IMR-90 (cell line): ENCODE measurements around the gene MGAT4A. TPM values are rescaled to one million over a fixed set of nuclear protein-coding genes. Genes with fewer than 3 reads are reported as not detected.

Experiments used
- ATAC-seq: fragments of 200-7000 bp; cut with Tn5 transposase; 2 replicates; pipeline ENCODE4 v1.9.1; 2020; ENCODE audit warnings: low read depth, mild to moderate bottlenecking, moderate library complexity
- BruUV-seq: library from RNA; stranded (reverse); fragments of 400-500 nt; replicated peaks from 2 replicates; lab custom pipeline; 2021; lab: Mats Ljungman, UMichigan
- CTCF ChIA-PET: fragments of 300-600 bp; formaldehyde crosslinking; extraction: SDS; loops from one replicate; lab custom pipeline; 2021; ENCODE audit warnings: antibody characterized with exemption; lab: Yijun Ruan, JAX
- POLR2A ChIA-PET: fragments of 300-600 bp; sonication (Branson Sonifier 250); formaldehyde crosslinking; loops from one replicate; lab custom pipeline; 2022; ENCODE audit warnings: antibody characterized with exemption; ENCODE audit not compliant: unreplicated experiment; lab: Charles Lee
- DNase-seq: peaks from one replicate; pipeline ENCODE4 v3.0.0; 2013
- H2AFZ ChIP-seq: replicated peaks from 2 replicates; pipeline ENCODE3; 2013; ENCODE audit warnings: low read length, mild to moderate bottlenecking; ENCODE audit not compliant: poor library complexity
- H2AK5ac ChIP-seq: 2 replicates; pipeline ENCODE4 v1.6.1; 2013; ENCODE audit warnings: low read depth, low read length, inconsistent platforms
- H2AK9ac ChIP-seq: replicated peaks from 2 replicates; pipeline ENCODE3; 2013; ENCODE audit warnings: mild to moderate bottlenecking, low read depth, low read length, moderate library complexity; ENCODE audit not compliant: poor library complexity
- H2BK120ac ChIP-seq: 2 replicates; pipeline ENCODE4 v1.6.1; 2013; ENCODE audit warnings: low read depth, low read length, inconsistent platforms
- H2BK15ac ChIP-seq: 3 replicates; pipeline ENCODE4 v1.6.1; 2013; ENCODE audit warnings: low read depth, low read length, inconsistent platforms
- H2BK20ac ChIP-seq: 2 replicates; pipeline ENCODE4 v1.6.1; 2013; ENCODE audit warnings: low read depth, mild to moderate bottlenecking, inconsistent platforms, low read length, moderate library complexity
- H2BK5ac ChIP-seq: 2 replicates; pipeline ENCODE4 v1.6.1; 2013; ENCODE audit warnings: mild to moderate bottlenecking, low read depth, low read length, inconsistent platforms; ENCODE audit not compliant: poor library complexity, severe bottlenecking
- H3K14ac ChIP-seq: replicated peaks from 2 replicates; pipeline ENCODE4 v1.6.1; 2013; ENCODE audit warnings: low read depth, low read length, inconsistent platforms
- H3K18ac ChIP-seq: 2 replicates; pipeline ENCODE4 v1.6.1; 2013; ENCODE audit warnings: low read depth, low read length, control low read depth
- H3K23ac ChIP-seq: 2 replicates; pipeline ENCODE4 v1.6.1; 2013; ENCODE audit warnings: low read depth, low read length, inconsistent platforms
- H3K27ac ChIP-seq: 2 replicates; pipeline ENCODE4 v1.5.1; 2013; ENCODE audit warnings: mild to moderate bottlenecking, control low read depth, low read length; ENCODE audit not compliant: insufficient read depth
- H3K27me3 ChIP-seq: 2 replicates; pipeline ENCODE4 v1.6.1; 2013; ENCODE audit warnings: low read length; ENCODE audit not compliant: control insufficient read depth, insufficient read depth
- H3K36me3 ChIP-seq: 2 replicates; pipeline ENCODE4 v1.6.1; 2013; ENCODE audit warnings: low read length, mixed read lengths; ENCODE audit not compliant: control insufficient read depth, insufficient read depth
- H3K4ac ChIP-seq: 2 replicates; pipeline ENCODE4 v1.6.1; 2013; ENCODE audit warnings: low read depth, low read length, inconsistent platforms
- H3K4me1 ChIP-seq: 2 replicates; pipeline ENCODE4 v1.6.1; 2013; ENCODE audit warnings: low read length, mixed read lengths; ENCODE audit not compliant: control insufficient read depth, insufficient read depth
- H3K4me2 ChIP-seq: 2 replicates; pipeline ENCODE4 v1.6.1; 2013; ENCODE audit warnings: low read depth, mild to moderate bottlenecking, control low read depth, low read length, moderate library complexity
- H3K4me3 ChIP-seq: 2 replicates; pipeline ENCODE4 v1.5.1; 2013; ENCODE audit warnings: low read depth, mild to moderate bottlenecking, control low read depth, low read length, moderate library complexity; ENCODE audit not compliant: insufficient read depth
- H3K56ac ChIP-seq: 2 replicates; pipeline ENCODE4 v1.6.1; 2013; ENCODE audit warnings: low read length, inconsistent platforms; ENCODE audit not compliant: insufficient read depth; ENCODE audit errors: extremely low read depth
- H3K79me1 ChIP-seq, 2 experiments: 2 replicates each; pipeline ENCODE4 v1.6.1; 2013; ENCODE audit warnings: low read length in 2 of 2, inconsistent platforms in 1 of 2, low read depth in 1 of 2
- H3K9ac ChIP-seq: 2 replicates; pipeline ENCODE4 v1.6.1; 2013; ENCODE audit warnings: low read depth, low read length, control low read depth
- H3K9me1 ChIP-seq: 2 replicates; pipeline ENCODE4 v1.6.1; 2013; ENCODE audit warnings: low read length, inconsistent platforms; ENCODE audit not compliant: insufficient read depth
- H3K9me3 ChIP-seq: 2 replicates; pipeline ENCODE4 v1.6.1; 2013; ENCODE audit warnings: low read length; ENCODE audit not compliant: control insufficient read depth, insufficient read depth
- H4K20me1 ChIP-seq: 2 replicates; pipeline ENCODE4 v1.6.1; 2013; ENCODE audit warnings: low read length, inconsistent platforms; ENCODE audit not compliant: insufficient read depth
- H4K5ac ChIP-seq: 2 replicates; pipeline ENCODE4 v1.6.1; 2013; ENCODE audit warnings: mild to moderate bottlenecking, low read depth, low read length, control low read depth
- H4K8ac ChIP-seq, 2 experiments: 2 replicates each; pipeline ENCODE4 v1.6.1; 2013; ENCODE audit warnings: low read depth in 2 of 2, low read length in 2 of 2, control low read depth in 1 of 2, inconsistent platforms in 1 of 2
- H4K91ac ChIP-seq: 2 replicates; pipeline ENCODE4 v1.6.1; 2013; ENCODE audit warnings: low read depth, low read length, inconsistent platforms; ENCODE audit not compliant: insufficient read depth
- CTCF ChIP-seq: conservative IDR thresholded peaks from 2 replicates; pipeline ENCODE4 v1.5.1; 2012; ENCODE audit warnings: mild to moderate bottlenecking, low read depth, low read length, improper control_type of control experiment
- WGBS, 2 experiments: methylation state at CpG; one replicate each; pipeline versions ENCODE4 v1.1.5 to v1.1.7; 2013; ENCODE audit warnings: missing lambda C conversion rate in 2 of 2; ENCODE audit not compliant: insufficient read length in 1 of 2; ENCODE audit errors: extremely low coverage in 2 of 2; 5-methylcytosine and 5-hydroxymethylcytosine counted together
- dilution Hi-C: fragments of 300-500 bp; cut with HindIII; formaldehyde crosslinking; loops from one replicate; pipeline ENCODE4 v1.14.3; 2018; ENCODE audit warnings: low sequenced_read_pairs; ENCODE audit not compliant: unreplicated experiment
- in situ Hi-C: fragments of 300-500 bp; cut with MboI; formaldehyde crosslinking; loops from 3 replicates; pipeline ENCODE4 v1.14.3; 2019; ENCODE audit warnings: low sequenced_read_pairs, inconsistent platforms, mixed read lengths
- intact Hi-C: fragments of 100-400 bp; cut with micrococcal nuclease; formaldehyde crosslinking; loops from 2 replicates; pipeline ENCODE4 v1.10.0; 2022
- polyA plus RNA-seq, 3 experiments: library from polyadenylated mRNA; depleted of rRNA; stranded (reverse); fragments of >200 nt; gene quantifications; 2 replicates each; pipeline ENCODE4 v1.2.3, GENCODE V29; 2012; ENCODE audit warnings: low replicate concordance in 1 of 3
- total RNA-seq: library from RNA; depleted of rRNA; stranded (reverse); fragments of >200 nt; gene quantifications from 2 replicates; pipeline ENCODE4 v1.2.3, GENCODE V29; 2012

The MGAT4A gene
- total and polyA plus RNA-seq, 2 of the 4 experiments (the other 2 are of a cell fraction): under 0.01 TPM; not detected in 1

- no peak overlapping the region for H3K4me2 ChIP-seq
- no peak overlapping the region for H2AK5ac ChIP-seq
- ChIA-PET POLR2A (no interaction called here), CTCF (no interaction called here)
- peaks cover 6% of the 10 kb centered on the region; the same call in 1 of the 2 replicates for H3K27me3 ChIP-seq
- no peak overlapping the region for H3K9ac ChIP-seq
- TF ChIP-seq CTCF: no peak
- DNase-seq (no peak), ATAC-seq (no peak)
- H2BK15ac ChIP-seq: no peak overlapping the region
- H2AK9ac ChIP-seq: no peak overlapping the region
- H2AFZ ChIP-seq: no peak overlapping the region
- no peaks in the 10 kb centered on the region for H3K36me3 ChIP-seq
- H2BK5ac ChIP-seq: no peak overlapping the region
- no peak overlapping the region for H4K5ac ChIP-seq
- H3K18ac ChIP-seq: no peak overlapping the region
- in situ Hi-C loops: no loop called here
- no peak overlapping the region for H2BK20ac ChIP-seq
- dilution Hi-C loops: no loop called here
- no peak overlapping the region for H3K56ac ChIP-seq
- H3K9me1 ChIP-seq: no peaks in the 10 kb centered on the region
- H3K4me1 ChIP-seq: no peaks in the 10 kb centered on the region
- H3K9me3 ChIP-seq: no peaks in the 10 kb centered on the region
- no peak overlapping the region for H3K27ac ChIP-seq
- no peak overlapping the region for H3K14ac ChIP-seq
- H4K20me1 ChIP-seq: no peaks in the 10 kb centered on the region
- H4K91ac ChIP-seq: no peak overlapping the region
- H3K79me1 ChIP-seq: no peaks in the 10 kb centered on the region
- H3K4ac ChIP-seq: no peak overlapping the region
- H3K4me3 ChIP-seq: no peak overlapping the region
- BruUV-seq: no TSS peak
- H4K8ac ChIP-seq: no peak overlapping the region
- intact Hi-C loops: no loop called here
- 100% methylated on average over 2 of the region's 5 CpGs; no CpG with 5 or more reads in 1 of the 2 experiments for WGBS, 2 experiments
- H2BK120ac ChIP-seq: no peak overlapping the region
- H3K23ac ChIP-seq: no peak overlapping the region
These were observed 13.7 kb upstream of the MGAT4A start for GRCh38 chr2:98744595-98744994.
